ENCODE measurements around the gene TNRC6C. TPM values are rescaled to one million over a fixed set of nuclear protein-coding genes. Genes with fewer than 3 reads are reported as not detected.

TNRC6C gene
- total RNA-seq, 1 donor from 2014 or later, result 15.5 TPM

DNA sequence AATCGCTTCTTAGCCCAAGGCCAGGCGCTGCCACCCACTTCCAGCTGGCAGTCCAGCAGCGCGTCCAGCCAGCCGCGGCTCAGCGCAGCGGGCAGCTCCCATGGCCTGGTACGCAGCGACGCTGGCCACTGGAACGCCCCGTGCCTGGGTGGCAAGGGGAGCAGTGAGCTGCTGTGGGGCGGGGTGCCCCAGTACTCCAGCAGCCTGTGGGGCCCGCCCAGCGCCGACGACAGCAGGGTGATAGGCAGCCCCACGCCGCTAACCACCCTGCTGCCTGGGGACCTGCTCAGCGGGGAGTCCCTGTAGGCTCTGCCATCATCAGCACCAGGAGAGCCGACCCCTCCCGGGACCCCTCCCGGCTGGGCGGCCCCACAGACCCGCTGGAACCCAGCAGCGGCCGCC is 146.0 kb downstream of the TNRC6C start:
- Mint-ChIP-seq H3K27me3 (ENCODE audit: insufficient read depth) (no peaks in the 10 kb centered on the region), H3K4me3 (no peak overlapping the region), H3K27ac (no peak overlapping the region), H3K4me1 (ENCODE audit: low read depth) (peaks cover 9% of the 10 kb centered on the region), H3K36me3 (ENCODE audit: low read depth) (peaks cover 27% of the 10 kb centered on the region), H3K9me3 (no peaks in the 10 kb centered on the region)
- no peak for DNase-seq (ENCODE audit: low spot score)
- intact Hi-C loops (cut with micrococcal nuclease), result no loop called here

GRCh38 chr17:78105101-78105500 is 146.6 kb downstream of the TNRC6C start:
- Mint-ChIP-seq H3K4me1 (ENCODE audit: low read depth) (peaks cover 9% of the 10 kb centered on the region), H3K4me3 (no peak overlapping the region), H3K27me3 (ENCODE audit: insufficient read depth) (no peaks in the 10 kb centered on the region), H3K36me3 (ENCODE audit: low read depth) (peaks cover 23% of the 10 kb centered on the region), H3K9me3 (no peaks in the 10 kb centered on the region), H3K27ac (no peak overlapping the region)
- no peak for DNase-seq (ENCODE audit: low spot score)
- intact Hi-C loops (cut with micrococcal nuclease), result no loop called here

GRCh38 chr17:78105551-78105950 is 147.0 kb downstream of the TNRC6C start:
- intact Hi-C loops (cut with micrococcal nuclease), result no loop called here
- H3K36me3 Mint-ChIP-seq (ENCODE audit: low read depth), result peaks cover 26% of the 10 kb centered on the region
- H3K9me3 Mint-ChIP-seq, result no peaks in the 10 kb centered on the region
- DNase-seq (ENCODE audit: low spot score), result no peak
- no peak overlapping the region for H3K4me3 Mint-ChIP-seq
- peaks cover 9% of the 10 kb centered on the region for H3K4me1 Mint-ChIP-seq (ENCODE audit: low read depth)
- H3K27ac Mint-ChIP-seq, result no peak overlapping the region
- no peaks in the 10 kb centered on the region for H3K27me3 Mint-ChIP-seq (ENCODE audit: insufficient read depth)

DNA sequence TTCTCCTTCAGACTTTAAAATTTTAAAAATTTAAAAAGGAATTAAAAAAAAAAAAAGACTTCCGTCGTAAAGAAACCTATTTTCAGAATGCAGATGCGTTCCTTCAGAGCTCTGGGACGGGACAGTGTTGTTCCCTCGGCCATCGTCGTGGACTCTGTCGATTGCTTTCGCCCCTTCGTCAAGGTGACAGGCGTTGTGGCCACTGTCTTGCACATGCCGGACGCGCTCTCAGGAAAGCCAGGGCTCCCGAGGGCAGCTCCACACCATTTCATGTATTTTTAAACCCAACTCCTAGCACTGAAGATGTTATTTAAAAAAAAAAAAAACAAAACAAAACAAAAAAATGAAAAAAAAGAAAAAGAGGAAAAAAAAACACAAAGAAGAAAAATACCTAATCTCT is 147.7 kb downstream of the TNRC6C start:
- H3K27me3 Mint-ChIP-seq (ENCODE audit: insufficient read depth), result no peaks in the 10 kb centered on the region
- DNase-seq (ENCODE audit: low spot score), result no peak
- peaks cover 9% of the 10 kb centered on the region for H3K4me1 Mint-ChIP-seq (ENCODE audit: low read depth)
- intact Hi-C loops (cut with micrococcal nuclease), result no loop called here
- no peaks in the 10 kb centered on the region for H3K9me3 Mint-ChIP-seq
- peaks cover 26% of the 10 kb centered on the region for H3K36me3 Mint-ChIP-seq (ENCODE audit: low read depth)
- no peak overlapping the region for H3K27ac Mint-ChIP-seq
- no peak overlapping the region for H3K4me3 Mint-ChIP-seq

GRCh38 chr17:78107457-78107856 is 149.0 kb downstream of the TNRC6C start:
- DNase-seq (ENCODE audit: low spot score), result no peak
- no peak overlapping the region for H3K4me3 Mint-ChIP-seq
- H3K36me3 Mint-ChIP-seq (ENCODE audit: low read depth), result peaks cover 22% of the 10 kb centered on the region
- intact Hi-C loops (cut with micrococcal nuclease), result no loop called here
- peak overlapping the region; percentile 79 for H3K27ac Mint-ChIP-seq
- H3K4me1 Mint-ChIP-seq (ENCODE audit: low read depth), result peaks cover 11% of the 10 kb centered on the region
- no peaks in the 10 kb centered on the region for H3K9me3 Mint-ChIP-seq
- H3K27me3 Mint-ChIP-seq (ENCODE audit: insufficient read depth), result no peaks in the 10 kb centered on the region

- Mint-ChIP-seq H3K4me3 (no peak overlapping the region), H3K4me1 (ENCODE audit: low read depth) (peaks cover 17% of the 10 kb centered on the region)
Measured at GRCh38 chr17:78107976-78108725, 149.6 kb downstream of the TNRC6C start.

DNA sequence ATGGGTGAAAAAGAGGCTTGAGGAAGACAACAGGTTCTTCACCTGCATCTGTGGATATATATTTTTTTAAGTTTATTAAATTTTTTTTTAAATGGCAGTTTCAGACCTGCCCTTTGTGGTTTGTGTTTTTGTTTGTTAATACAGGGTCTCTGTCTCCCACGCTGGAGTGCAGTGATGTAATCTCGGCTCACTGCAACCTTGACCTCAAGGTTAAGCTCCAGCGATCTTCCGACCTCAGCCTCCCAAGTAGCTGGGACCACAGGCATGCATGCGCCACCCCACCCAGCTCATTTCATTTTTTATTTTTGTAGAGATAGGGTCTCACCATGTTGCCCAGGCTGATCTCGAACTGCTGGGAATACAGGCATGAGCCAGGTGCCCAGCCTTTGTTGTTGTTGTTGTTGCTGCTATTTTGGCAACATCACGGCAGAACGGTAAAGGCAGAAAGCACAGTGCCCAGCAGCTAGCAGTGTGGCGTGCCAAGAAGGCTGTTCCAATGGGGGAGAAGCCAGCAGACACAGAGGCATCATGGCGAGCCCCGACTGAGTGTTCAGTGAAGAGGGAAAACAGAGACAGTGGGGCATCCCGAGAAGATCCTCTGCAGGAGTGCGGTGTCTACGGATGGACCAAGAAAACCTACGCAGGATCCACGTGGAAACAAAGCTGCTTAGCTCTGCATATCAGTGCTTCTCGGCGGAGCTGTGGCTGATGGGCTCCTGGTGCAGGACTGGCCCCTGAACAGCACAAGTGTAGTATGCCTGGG is 150.4 kb downstream of the TNRC6C start:
- Mint-ChIP-seq H3K9me3 (no peaks in the 10 kb centered on the region), H3K36me3 (ENCODE audit: low read depth) (peaks cover 29% of the 10 kb centered on the region), H3K4me1 (ENCODE audit: low read depth) (peaks cover 24% of the 10 kb centered on the region), H3K4me3 (no peak overlapping the region), H3K27me3 (ENCODE audit: insufficient read depth) (no peaks in the 10 kb centered on the region), H3K27ac (peak overlapping the region; percentile 18)
- no peak for DNase-seq (ENCODE audit: low spot score)
- intact Hi-C loops (cut with micrococcal nuclease), result no loop called here

More at GRCh38 chr17:78107976-78108725, 149.6 kb downstream of the TNRC6C start:
- Mint-ChIP-seq H3K27me3 (ENCODE audit: insufficient read depth) (no peaks in the 10 kb centered on the region), H3K9me3 (no peaks in the 10 kb centered on the region), H3K36me3 (ENCODE audit: low read depth) (peaks cover 27% of the 10 kb centered on the region), H3K27ac (peak overlapping the region; percentile 79)
- intact Hi-C loops (cut with micrococcal nuclease), result no loop called here
- no peak for DNase-seq (ENCODE audit: low spot score)

GRCh38 chr17:78109489-78109761 is 150.9 kb downstream of the TNRC6C start:
- Mint-ChIP-seq H3K9me3 (no peaks in the 10 kb centered on the region), H3K4me1 (ENCODE audit: low read depth) (peaks cover 29% of the 10 kb centered on the region), H3K27me3 (ENCODE audit: insufficient read depth) (no peaks in the 10 kb centered on the region), H3K4me3 (no peak overlapping the region), H3K36me3 (ENCODE audit: low read depth) (peaks cover 33% of the 10 kb centered on the region), H3K27ac (no peak overlapping the region)
- intact Hi-C loops (cut with micrococcal nuclease), result no loop called here
- no peak for DNase-seq (ENCODE audit: low spot score)

DNA sequence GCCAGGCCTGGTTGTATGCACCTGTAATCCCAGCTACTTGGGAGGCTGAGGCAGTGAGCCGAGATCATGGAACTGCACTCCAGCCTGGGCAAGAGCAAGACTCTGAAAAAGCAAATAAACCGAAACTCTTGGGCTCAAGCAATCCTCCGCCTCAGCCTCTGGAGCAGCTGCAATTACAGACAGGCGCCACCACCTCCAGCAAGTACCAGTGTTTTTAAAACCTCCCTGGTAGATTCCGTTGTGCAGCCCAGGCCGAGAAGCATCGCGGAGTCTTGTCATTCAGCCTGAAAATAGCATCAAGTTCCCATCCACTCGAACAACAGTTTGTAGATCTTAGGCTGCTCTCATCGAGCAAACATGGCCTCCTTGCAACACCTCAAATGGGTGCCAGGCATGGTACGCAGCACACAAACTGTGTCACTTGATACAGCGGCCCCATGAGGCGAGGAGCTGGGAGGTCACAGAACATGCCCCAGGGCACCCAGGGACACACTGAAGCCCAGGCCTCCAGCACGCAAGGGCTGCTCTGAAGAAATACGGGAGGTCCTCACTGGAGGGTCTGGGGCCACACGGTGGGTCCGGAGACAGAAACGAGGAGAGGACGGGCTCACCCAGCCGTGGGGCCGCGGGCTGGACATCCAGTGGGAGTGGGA is 152.0 kb downstream of the TNRC6C start:
- peaks cover 35% of the 10 kb centered on the region for H3K4me1 Mint-ChIP-seq (ENCODE audit: low read depth)
- H3K27ac Mint-ChIP-seq, result peak overlapping the region; percentile 34
- intact Hi-C loops (cut with micrococcal nuclease), result loop anchor here (5.0 kb wide), 1 partner anchor 93 kb away; no protein-coding TSS in a partner anchor
- no peaks in the 10 kb centered on the region for H3K27me3 Mint-ChIP-seq (ENCODE audit: insufficient read depth)
- peaks cover 37% of the 10 kb centered on the region for H3K36me3 Mint-ChIP-seq (ENCODE audit: low read depth)
- no peak overlapping the region for H3K4me3 Mint-ChIP-seq
- no peaks in the 10 kb centered on the region for H3K9me3 Mint-ChIP-seq
- DNase-seq (ENCODE audit: low spot score), result no peak

DNA sequence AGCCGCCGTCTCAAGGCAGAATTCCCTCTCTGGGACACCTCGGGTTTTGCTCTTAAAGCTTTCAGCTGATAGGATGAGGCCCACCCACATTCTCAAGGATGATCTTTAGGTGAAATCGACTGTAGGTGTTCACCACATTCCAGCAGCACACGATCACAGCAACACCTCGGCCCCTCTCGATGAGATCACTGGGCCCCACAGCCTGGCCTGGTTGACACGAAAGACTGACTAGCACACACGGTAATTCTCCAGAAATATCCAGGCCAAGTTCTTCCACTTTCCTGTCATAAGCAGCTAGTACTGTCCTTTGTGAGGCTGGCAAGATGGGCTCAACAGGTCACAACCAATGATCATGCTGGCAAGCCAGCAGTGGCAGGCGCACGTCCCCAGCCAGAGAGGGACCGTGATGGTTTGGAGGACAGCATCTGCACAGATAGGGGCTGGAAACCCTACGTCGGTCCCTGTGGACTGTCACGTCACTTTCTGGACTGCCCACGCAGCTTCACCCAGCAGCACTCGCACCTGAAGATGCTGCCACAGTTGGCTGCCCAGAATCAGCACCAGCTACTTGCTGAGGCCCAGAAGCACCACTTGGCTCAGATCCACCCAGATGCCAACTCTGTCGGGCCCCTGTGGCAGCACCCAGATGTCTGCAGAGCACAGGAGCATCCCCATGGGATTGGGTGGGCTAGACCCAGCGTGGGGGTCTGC is 152.7 kb downstream of the TNRC6C start:
- no peaks in the 10 kb centered on the region for H3K9me3 Mint-ChIP-seq
- peaks cover 37% of the 10 kb centered on the region for H3K36me3 Mint-ChIP-seq (ENCODE audit: low read depth)
- H3K4me1 Mint-ChIP-seq (ENCODE audit: low read depth), result peaks cover 35% of the 10 kb centered on the region
- intact Hi-C loops (cut with micrococcal nuclease), result loop anchor here (5.0 kb wide), 1 partner anchor 94 kb away; no protein-coding TSS in a partner anchor
- H3K27me3 Mint-ChIP-seq (ENCODE audit: insufficient read depth), result no peaks in the 10 kb centered on the region
- no peak for DNase-seq (ENCODE audit: low spot score)
- no peak overlapping the region for H3K27ac Mint-ChIP-seq
- no peak overlapping the region for H3K4me3 Mint-ChIP-seq

DNA sequence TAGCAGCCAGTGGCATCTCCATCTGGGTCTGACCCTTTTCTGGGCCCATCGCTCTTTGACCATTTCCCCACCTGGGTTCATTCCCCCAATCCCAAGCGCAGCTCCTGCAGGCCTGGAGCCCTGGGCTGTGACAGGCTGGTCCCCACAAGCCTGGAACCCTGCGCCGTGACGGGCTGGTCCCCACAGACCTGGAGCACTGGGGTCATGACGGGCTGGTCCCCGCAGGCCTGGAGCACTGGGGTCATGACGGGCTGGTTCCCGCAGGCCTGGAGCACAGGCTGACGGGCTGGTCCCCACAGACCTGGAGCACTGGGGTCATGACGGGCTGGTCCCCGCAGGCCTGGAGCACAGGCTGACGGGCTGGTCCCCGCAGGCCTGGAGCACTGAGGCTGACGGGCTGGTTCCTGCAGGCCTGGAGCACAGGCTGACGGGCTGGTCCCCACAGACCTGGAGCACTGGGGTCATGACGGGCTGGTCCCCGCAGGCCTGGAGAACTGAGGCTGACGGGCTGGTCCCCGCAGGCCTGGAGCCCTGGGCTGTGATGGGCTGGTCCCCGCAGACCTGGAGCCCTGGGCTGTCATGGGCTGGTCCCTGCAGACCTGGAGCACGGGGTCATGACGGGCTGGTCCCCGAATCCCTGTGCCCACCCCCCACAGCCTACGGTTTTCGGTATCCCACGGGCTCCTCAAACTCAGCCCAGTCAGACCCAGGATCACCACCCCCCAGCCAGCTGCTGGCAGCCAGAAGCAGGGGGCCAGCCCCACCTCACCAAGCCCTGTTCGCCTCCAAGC is 153.4 kb downstream of the TNRC6C start:
- H3K27ac Mint-ChIP-seq, result no peak overlapping the region
- H3K36me3 Mint-ChIP-seq (ENCODE audit: low read depth), result peaks cover 39% of the 10 kb centered on the region
- H3K9me3 Mint-ChIP-seq, result no peaks in the 10 kb centered on the region
- no peaks in the 10 kb centered on the region for H3K27me3 Mint-ChIP-seq (ENCODE audit: insufficient read depth)
- no peak overlapping the region for H3K4me3 Mint-ChIP-seq
- peaks cover 35% of the 10 kb centered on the region for H3K4me1 Mint-ChIP-seq (ENCODE audit: low read depth)
- intact Hi-C loops (cut with micrococcal nuclease), result loop anchor here (1.0 to 5.0 kb wide), 5 partner anchors 18 to 95 kb away; partner anchors contain the start of genes SYNGR2 and TMC8
- DNase-seq (ENCODE audit: low spot score), result no peak

All from activated T-helper 1 cell treated with anti-CD3 and anti-CD28 coated beads, Interleukin-12 subunit alpha, Interleukin-12 subunit beta, Interleukin-2, Interleukin-4 antibody, amounts not matched to agents 30 ng/mL and 10 ng/mL and 1 ng/mL, durations not matched to agents 14 hours and 24 hours and 36 hours (primary cell).